Urinary bladder (tissue), 4 donors: ENCODE data around the gene SLC25A45. TPM values are rescaled to one million over a fixed set of nuclear protein-coding genes. Genes with fewer than 3 reads are reported as not detected.

Experiments
- DNase-seq: peaks from one replicate; pipeline ENCODE4 v3.0.0-alpha.2; 2015; ENCODE audit errors: extremely low spot score
- H3K27ac ChIP-seq: one replicate; pipeline ENCODE4 v1.5.1; 2013; ENCODE audit warnings: low read depth, mild to moderate bottlenecking, moderate library complexity
- H3K36me3 ChIP-seq: one replicate; pipeline ENCODE4 v1.6.1; 2013; ENCODE audit warnings: mild to moderate bottlenecking, moderate library complexity; ENCODE audit not compliant: insufficient read depth
- H3K4me1 ChIP-seq: one replicate; pipeline ENCODE4 v1.6.1; 2013; ENCODE audit warnings: mild to moderate bottlenecking, moderate library complexity; ENCODE audit not compliant: insufficient read depth
- H3K4me3 ChIP-seq: one replicate; pipeline ENCODE4 v1.5.1; 2013; ENCODE audit warnings: low read depth, low read length
- WGBS: extraction: QIAGEN DNeasy Blood & Tissue Kit; methylation state at CpG from one replicate; pipeline ENCODE4 v1.1.7; 2013; 5-methylcytosine and 5-hydroxymethylcytosine counted together
- polyA plus RNA-seq: library from polyadenylated mRNA; stranded (reverse); fragments of 200-250 nt; gene quantifications from one replicate; pipeline ENCODE4 v1.2.3, GENCODE V29; 2013
- total RNA-seq: library from RNA; depleted of rRNA; stranded (reverse); fragments of >200 nt; gene quantifications from one replicate; pipeline ENCODE4 v1.2.3, GENCODE V29; 2014
- donor health status: healthy with polysubstance abuse.
- donor health status: healthy.

SLC25A45 gene
- total and polyA plus RNA-seq, 2 donors, result 4.3 to 5.0 TPM

- H3K36me3 ChIP-seq, result no peaks in the 10 kb centered on the region
- DNase-seq, result no peak
- 81% methylated on average over 7 of the region's 7 CpGs for WGBS
- no peak overlapping the region for H3K27ac ChIP-seq
- no peaks in the 10 kb centered on the region for H3K4me1 ChIP-seq
- H3K4me3 ChIP-seq, result no peak overlapping the region
Measured at GRCh38 chr11:65330544-65330943, 51.9 kb downstream of the SLC25A45 start.

- no peak overlapping the region for H3K4me3 ChIP-seq
- no peaks in the 10 kb centered on the region for H3K4me1 ChIP-seq
- H3K36me3 ChIP-seq, result no peaks in the 10 kb centered on the region
- DNase-seq, result no peak
- 5% methylated on average over 13 of the region's 13 CpGs for WGBS
- no peak overlapping the region for H3K27ac ChIP-seq
Measured at GRCh38 chr11:65329944-65330403, 52.5 kb downstream of the SLC25A45 start.

DNA sequence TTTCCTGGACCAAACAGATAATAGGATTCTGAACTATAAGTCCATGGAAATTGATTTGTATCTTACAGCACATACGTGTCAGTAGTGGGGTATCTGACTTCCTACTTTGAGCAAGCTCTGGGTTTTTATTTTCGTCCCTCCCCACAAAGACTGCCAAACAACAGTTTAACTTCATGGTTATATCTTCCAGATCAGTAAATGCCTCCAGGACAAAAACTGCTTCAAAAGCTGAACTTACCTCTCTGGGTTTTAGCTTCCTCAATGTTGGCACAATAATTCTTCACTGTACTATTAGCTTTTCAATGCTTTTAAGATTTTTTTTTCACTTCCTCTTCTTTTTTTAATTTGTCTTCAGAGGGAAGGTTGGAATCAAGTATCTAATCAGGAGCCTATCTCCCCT lies 53.0 kb downstream of the SLC25A45 start:
- no peaks in the 10 kb centered on the region for H3K36me3 ChIP-seq
- 44% methylated on average over 2 of the region's 2 CpGs for WGBS
- no peak overlapping the region for H3K27ac ChIP-seq
- no peak for DNase-seq
- H3K4me3 ChIP-seq, result no peak overlapping the region
- no peaks in the 10 kb centered on the region for H3K4me1 ChIP-seq

DNA sequence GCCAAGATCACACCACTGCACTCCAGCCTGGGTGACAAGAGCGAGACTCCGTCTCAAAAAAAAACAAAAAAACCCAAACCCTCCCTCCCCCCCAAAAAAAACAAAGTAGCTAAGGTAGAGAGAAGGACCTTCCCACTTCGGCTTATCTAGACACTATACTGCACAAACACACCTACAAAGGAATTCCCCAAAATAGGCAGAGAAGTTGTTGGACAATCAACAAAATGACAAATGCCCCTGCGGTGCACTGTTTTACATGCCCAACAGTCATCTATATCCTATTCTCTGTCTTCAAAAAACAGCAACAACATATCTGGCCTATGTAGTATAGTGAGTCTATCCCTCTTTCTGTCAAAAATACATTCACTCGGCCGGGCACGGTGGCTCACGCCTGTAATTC lies 55.4 kb downstream of the SLC25A45 start:
- no peak for DNase-seq
- Histone ChIP-seq H3K36me3 (no peaks in the 10 kb centered on the region), H3K4me1 (no peaks in the 10 kb centered on the region), H3K4me3 (no peak overlapping the region), H3K27ac (no peak overlapping the region)
- WGBS, result 89% methylated on average over 8 of the region's 8 CpGs

DNA sequence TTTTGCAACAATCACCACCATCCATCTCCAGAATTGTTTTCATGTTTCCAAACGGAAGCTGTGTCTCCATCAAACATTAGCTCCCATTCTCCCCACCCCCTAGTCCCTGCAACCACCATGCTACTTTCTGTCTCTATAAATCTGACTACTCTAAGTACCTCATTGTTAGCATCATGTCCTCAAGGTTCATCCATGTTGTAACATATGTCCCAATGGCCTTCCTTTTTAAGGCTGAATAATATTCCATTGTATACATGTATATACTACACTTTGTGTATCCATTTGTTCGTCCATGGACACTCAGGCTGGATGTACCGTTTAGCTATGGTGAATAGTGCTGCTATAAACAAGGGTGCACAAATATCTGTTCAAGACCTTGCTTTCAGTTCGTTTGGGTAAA lies 57.0 kb downstream of the SLC25A45 start:
- no peak for DNase-seq
- Histone ChIP-seq H3K4me3 (no peak overlapping the region), H3K27ac (no peak overlapping the region), H3K36me3 (no peaks in the 10 kb centered on the region), H3K4me1 (no peaks in the 10 kb centered on the region)
- 85% methylated on average over 4 of the region's 4 CpGs for WGBS

Other genes with a start within 250 kb of the SLC25A45 start
- 16.2 TPM for gene SYVN1, start 248.1 kb downstream of the SLC25A45 start, total RNA-seq
- 29.3 TPM for gene SYVN1, start 248.1 kb downstream of the SLC25A45 start, polyA plus RNA-seq
- not detected for gene SPDYC, start 212.4 kb downstream of the SLC25A45 start, total RNA-seq
- not detected for gene SPDYC, start 212.4 kb downstream of the SLC25A45 start, polyA plus RNA-seq
- 94.3 TPM for gene CAPN1, start 200.7 kb downstream of the SLC25A45 start, total RNA-seq
- 123 TPM for gene CAPN1, start 200.7 kb downstream of the SLC25A45 start, polyA plus RNA-seq
- 10.3 TPM for gene POLA2, start 120.7 kb downstream of the SLC25A45 start, total RNA-seq
- 10.7 TPM for gene POLA2, start 120.7 kb downstream of the SLC25A45 start, polyA plus RNA-seq
- 17.6 TPM for gene CDC42EP2, start 67.8 kb downstream of the SLC25A45 start, total RNA-seq
- gene CDC42EP2, start 67.8 kb downstream of the SLC25A45 start, polyA plus RNA-seq, result 30.1 TPM
- gene DPF2, start 48.8 kb downstream of the SLC25A45 start, total RNA-seq, result 29.3 TPM
- gene DPF2, start 48.8 kb downstream of the SLC25A45 start, polyA plus RNA-seq, result 55.2 TPM
- gene TIGD3, start 27.9 kb downstream of the SLC25A45 start, total RNA-seq, result 0.11 TPM
- gene TIGD3, start 27.9 kb downstream of the SLC25A45 start, polyA plus RNA-seq, result 0.16 TPM
- gene FRMD8, start 4.0 kb upstream of the SLC25A45 start, total RNA-seq, result 17.3 TPM
- gene FRMD8, start 4.0 kb upstream of the SLC25A45 start, polyA plus RNA-seq, result 26.3 TPM
- gene NEAT1, start 40.2 kb upstream of the SLC25A45 start, total RNA-seq, result 104 TPM
- gene NEAT1, start 40.2 kb upstream of the SLC25A45 start, polyA plus RNA-seq, result 450 TPM
- gene MALAT1, start 116.4 kb upstream of the SLC25A45 start, total RNA-seq, result 27,753 TPM
- gene MALAT1, start 116.4 kb upstream of the SLC25A45 start, polyA plus RNA-seq, result 141 TPM
- gene SCYL1, start 142.4 kb upstream of the SLC25A45 start, total RNA-seq, result 43.4 TPM
- 82.0 TPM for gene SCYL1, start 142.4 kb upstream of the SLC25A45 start, polyA plus RNA-seq
- 58.5 TPM for gene LTBP3, start 175.7 kb upstream of the SLC25A45 start, total RNA-seq
- gene LTBP3, start 175.7 kb upstream of the SLC25A45 start, polyA plus RNA-seq, result 145 TPM
- gene ZNRD2, start 187.8 kb upstream of the SLC25A45 start, total RNA-seq, result 14.6 TPM
- gene ZNRD2, start 187.8 kb upstream of the SLC25A45 start, polyA plus RNA-seq, result 94.9 TPM
- 10.9 TPM for gene FAM89B, start 189.9 kb upstream of the SLC25A45 start, total RNA-seq
- 82.7 TPM for gene FAM89B, start 189.9 kb upstream of the SLC25A45 start, polyA plus RNA-seq
- gene EHBP1L1, start 193.4 kb upstream of the SLC25A45 start, total RNA-seq, result 45.9 TPM
- gene EHBP1L1, start 193.4 kb upstream of the SLC25A45 start, polyA plus RNA-seq, result 178 TPM
- gene KCNK7, start 213.2 kb upstream of the SLC25A45 start, total RNA-seq, result 0.63 TPM
- gene KCNK7, start 213.2 kb upstream of the SLC25A45 start, polyA plus RNA-seq, result 1.2 TPM
- gene MAP3K11, start 231.6 kb upstream of the SLC25A45 start, total RNA-seq, result 20.6 TPM
- 39.7 TPM for gene MAP3K11, start 231.6 kb upstream of the SLC25A45 start, polyA plus RNA-seq
- 8.3 TPM for gene PCNX3, start 233.1 kb upstream of the SLC25A45 start, total RNA-seq
- gene PCNX3, start 233.1 kb upstream of the SLC25A45 start, polyA plus RNA-seq, result 25.3 TPM